Measurements from ENCODE around the gene FAF1. TPM values are rescaled to one million over a fixed set of nuclear protein-coding genes. Genes with fewer than 3 reads are reported as not detected.

FAF1 gene
- total and polyA plus RNA-seq, 8 donors: 20.1 to 144 (median 27.4) TPM

DNA sequence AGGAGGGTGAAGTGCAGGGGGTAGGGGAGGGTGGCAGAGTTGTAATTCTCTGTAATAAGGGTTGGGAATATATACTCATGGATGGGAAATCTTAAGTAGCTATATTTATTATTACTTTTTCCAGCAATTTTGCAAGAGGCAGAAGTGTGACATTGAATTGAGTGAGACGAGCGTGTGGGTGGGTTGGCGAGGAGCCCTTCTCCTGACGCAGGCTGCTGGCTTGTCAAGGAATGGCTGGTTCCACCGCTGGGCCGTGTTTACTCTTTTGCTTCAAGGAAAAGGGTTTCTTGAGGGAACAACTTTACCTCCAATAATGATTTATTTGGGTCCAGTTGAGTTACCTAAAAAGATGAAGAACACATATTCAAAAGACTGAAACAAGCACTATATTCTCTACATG lies 518.9 kb downstream of the FAF1 start:
- no peaks in the 10 kb centered on the region for H3K9me3 ChIP-seq
- peaks cover 11 to 50% (median 41%) of the 10 kb centered on the region in 4 donors for H3K36me3 ChIP-seq
- H3K4me1 ChIP-seq: no peaks in the 10 kb centered on the region
- DNase-seq: no peak
- WGBS, 5 donors: 92 to 95% (median 93%) methylated on average over 6 of the region's 6 CpGs
- no peak for TF ChIP-seq CTCF (IDR thresholded peaks at IDR 0.05)
- no peak for TF ChIP-seq POLR2AphosphoS5 (IDR thresholded peaks at IDR 0.05)
- no peak for TF ChIP-seq EP300 (IDR thresholded peaks at IDR 0.05)
- no peak for TF ChIP-seq POLR2A (IDR thresholded peaks at IDR 0.05)
- no peak overlapping the region for H3K4me3 ChIP-seq
- intact Hi-C loops (cut with DNase I; ENCODE audit: low total_unique reads): no loop called here
- no peak overlapping the region for H3K27ac ChIP-seq
- no peaks in the 10 kb centered on the region for H3K27me3 ChIP-seq

DNA sequence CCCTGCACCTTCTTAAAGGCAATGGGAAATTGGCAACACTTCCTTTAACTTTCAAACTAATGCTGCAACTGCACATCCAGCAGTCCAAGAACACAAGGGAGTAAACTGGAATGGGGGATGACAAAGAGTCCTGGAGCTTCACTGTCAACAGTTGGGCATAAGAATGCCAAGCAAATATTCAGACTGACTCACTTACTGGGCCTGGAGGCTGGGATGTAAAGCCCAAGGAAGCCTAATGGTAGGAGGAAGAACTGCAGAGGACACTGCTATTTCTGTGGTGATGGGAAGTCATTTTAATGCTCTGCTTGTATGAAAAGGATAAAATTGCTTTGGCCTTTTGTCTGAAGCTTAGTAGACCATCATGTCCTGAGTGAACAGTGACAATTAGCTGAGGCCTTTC lies 521.1 kb downstream of the FAF1 start:
- no peak overlapping the region for H3K4me3 ChIP-seq
- no peak overlapping the region for H3K27ac ChIP-seq
- no peaks in the 10 kb centered on the region for H3K9me3 ChIP-seq
- intact Hi-C loops (cut with DNase I; ENCODE audit: low total_unique reads): no loop called here
- no peaks in the 10 kb centered on the region for H3K4me1 ChIP-seq
- H3K27me3 ChIP-seq: no peaks in the 10 kb centered on the region
- peaks cover 11 to 46% (median 41%) of the 10 kb centered on the region in 4 donors for H3K36me3 ChIP-seq
- DNase-seq: no peak
- no peak for TF ChIP-seq EP300 (IDR thresholded peaks at IDR 0.05)
- TF ChIP-seq POLR2AphosphoS5 (IDR thresholded peaks at IDR 0.05): no peak

DNA sequence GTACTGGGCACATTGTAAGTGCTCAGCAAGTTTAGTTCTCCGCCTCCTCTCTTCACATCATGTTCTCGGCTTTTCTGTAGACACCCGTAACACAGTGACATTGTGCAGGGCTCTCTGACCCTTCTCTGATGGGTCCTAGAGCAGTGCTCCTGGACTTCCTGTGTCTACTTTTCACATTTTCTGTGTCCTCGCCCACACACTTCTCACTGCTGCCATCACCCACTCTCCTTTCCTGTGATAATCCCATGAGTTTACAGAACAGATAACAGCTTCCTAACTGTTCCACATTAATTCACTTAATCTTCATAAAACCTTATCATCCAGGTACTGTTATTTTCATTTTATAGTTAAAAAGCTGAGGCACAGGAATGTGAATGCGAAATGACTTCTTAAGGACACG lies 523.6 kb downstream of the FAF1 start:
- WGBS, 5 donors: 88 to 94% (median 92%) methylated on average over 6 of the region's 6 CpGs
- peaks cover under 1 to 17% (median 14%) of the 10 kb centered on the region in 3 donors for H3K27me3 ChIP-seq
- no peak overlapping the region for H3K4me3 ChIP-seq
- TF ChIP-seq POLR2AphosphoS5 (IDR thresholded peaks at IDR 0.05) (no peak), CTCF (IDR thresholded peaks at IDR 0.05) (no peak), EP300 (IDR thresholded peaks at IDR 0.05) (no peak), POLR2A (IDR thresholded peaks at IDR 0.05) (no peak)
- no peaks in the 10 kb centered on the region for H3K9me3 ChIP-seq
- intact Hi-C loops (cut with DNase I; ENCODE audit: low total_unique reads): no loop called here
- no peaks in the 10 kb centered on the region for H3K4me1 ChIP-seq
- no peak overlapping the region for H3K27ac ChIP-seq
- no peak for DNase-seq
- peaks cover 11 to 42% (median 37%) of the 10 kb centered on the region in 4 donors for H3K36me3 ChIP-seq

GRCh38 chr1:50430010-50430405 lies 530.1 kb downstream of the FAF1 start:
- peak in 1 of 2 donors; percentile 6 for DNase-seq
- WGBS, 5 donors: 10 to 21% (median 14%) methylated on average over 5 of the region's 5 CpGs
- intact Hi-C loops (cut with DNase I; ENCODE audit: low total_unique reads): no loop called here
- Histone ChIP-seq H3K27me3 (peaks cover 43 to 81% (median 78%) of the 10 kb centered on the region in 3 donors), H3K36me3 (no peaks in the 10 kb centered on the region), H3K27ac (no peak overlapping the region), H3K4me1 (peaks cover 20 to 42% (median 29%) of the 10 kb centered on the region in 4 donors), H3K4me3 (no peak overlapping the region), H3K9me3 (peaks cover 0 to 2% (median 0%) of the 10 kb centered on the region in 4 donors)
- TF ChIP-seq EP300 (IDR thresholded peaks at IDR 0.05): no peak

DNA sequence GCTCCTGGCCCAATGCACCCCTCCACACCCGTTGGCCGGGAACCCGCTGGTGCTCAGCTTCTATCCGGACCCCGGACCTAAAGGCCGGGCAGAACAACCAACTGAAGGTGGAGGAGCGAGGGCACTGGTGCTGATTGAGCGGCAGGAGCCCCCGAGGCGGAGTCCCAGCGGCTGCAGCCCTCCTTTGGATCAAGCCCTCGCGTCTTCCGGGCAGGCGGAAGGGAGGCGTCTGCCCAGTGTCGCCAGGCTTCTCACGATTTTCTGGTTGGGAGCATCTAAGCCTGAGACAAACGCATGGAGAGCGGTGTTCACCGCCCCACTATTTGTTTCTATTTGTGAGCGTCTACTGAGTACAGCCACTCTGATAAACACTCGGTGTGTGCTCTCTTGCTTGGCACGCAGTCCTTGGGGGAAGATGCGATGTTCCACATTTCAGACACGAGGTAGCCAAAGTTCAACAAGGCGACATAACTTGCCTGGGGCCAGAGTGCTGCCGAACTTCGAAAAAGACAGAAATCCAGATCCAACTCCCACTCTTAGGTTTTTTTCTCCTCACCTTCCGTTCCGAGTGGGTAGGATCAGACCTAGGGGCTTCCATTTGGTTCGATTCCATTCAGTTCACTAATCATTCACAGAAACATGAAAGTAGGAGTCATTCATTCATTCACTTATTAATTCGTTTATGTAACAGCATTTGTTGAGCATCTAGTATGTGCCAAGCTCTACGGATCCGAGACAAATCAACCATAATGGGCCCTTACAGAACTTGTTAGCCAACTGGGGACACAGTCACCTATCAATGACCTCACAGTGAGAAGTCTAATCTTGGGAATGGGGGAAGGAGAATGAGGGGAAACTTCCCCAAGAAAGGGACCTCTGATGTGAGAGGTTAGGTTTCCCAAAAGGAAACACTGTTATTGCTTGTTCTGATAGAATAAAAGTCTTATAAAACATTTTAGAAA lies 532.0 kb downstream of the FAF1 start:
- H3K36me3 ChIP-seq: no peaks in the 10 kb centered on the region
- H3K4me1 ChIP-seq: peaks cover 35 to 61% (median 48%) of the 10 kb centered on the region in 4 donors
- peaks cover 0 to 12% (median 0%) of the 10 kb centered on the region in 4 donors for H3K9me3 ChIP-seq
- TF ChIP-seq POLR2A (IDR thresholded peaks at IDR 0.05): no peak
- no peak for TF ChIP-seq EP300 (IDR thresholded peaks at IDR 0.05)
- TF ChIP-seq POLR2AphosphoS5 (IDR thresholded peaks at IDR 0.05): no peak
- no peak for TF ChIP-seq CTCF (IDR thresholded peaks at IDR 0.05)
- 7 to 10% (median 8%) methylated on average over 26 to 35 of the region's 35 CpGs for WGBS, 5 donors
- peak in 1 of 2 donors; percentile 21 for DNase-seq
- H3K4me3 ChIP-seq: no peak overlapping the region
- H3K27ac ChIP-seq: no peak overlapping the region
- peaks cover 57 to 100% (median 97%) of the 10 kb centered on the region in 3 donors for H3K27me3 ChIP-seq
- intact Hi-C loops (cut with DNase I; ENCODE audit: low total_unique reads): no loop called here
